H1 (cell line): ENCODE results near the gene CCNK. TPM values are rescaled to one million over a fixed set of nuclear protein-coding genes. Genes with fewer than 3 reads are reported as not detected.
A peak's percentile ranks its signal among the peaks of the same experiment; 100 is the strongest.

Experiments used
- CTCF ChIA-PET: fragments of 300-600 bp; sonication (Branson Sonifier 250); formaldehyde crosslinking; loops from one replicate; lab custom pipeline; 2021; ENCODE audit not compliant: partially characterized antibody; lab: Charles Lee
- POLR2A ChIA-PET: fragments of 300-600 bp; sonication (Branson Sonifier 250); formaldehyde crosslinking; loops from one replicate; lab custom pipeline; 2021; ENCODE audit warnings: inconsistent platforms; ENCODE audit not compliant: partially characterized antibody; lab: Charles Lee
- DNase-seq, 2 experiments: peaks; one replicate each; pipeline versions ENCODE4 v3.0.0 to v3.0.0-alpha.2; 2010 to 2022; ENCODE audit warnings: low spot score in 2 of 2, low read depth in 1 of 2, mixed read lengths in 1 of 2
- FAIRE-seq: peaks from 2 replicates; lab custom pipeline; 2011; peaks lifted over from hg19 to GRCh38; lab: Jason Lieb, UNC
- H2AFZ ChIP-seq: 2 replicates; pipeline ENCODE4 v1.8.1; 2012; ENCODE audit warnings: low read length, inconsistent platforms
- H2AK5ac ChIP-seq: 2 replicates; pipeline ENCODE4 v1.6.1; 2013; ENCODE audit warnings: low read depth, low read length
- H2BK120ac ChIP-seq: replicated peaks from 2 replicates; pipeline ENCODE3; 2013; ENCODE audit warnings: low read depth, low read length, inconsistent platforms
- H2BK12ac ChIP-seq: 2 replicates; pipeline ENCODE4 v1.6.1; 2013; ENCODE audit warnings: low read depth, low read length
- H2BK15ac ChIP-seq: 2 replicates; pipeline ENCODE4 v1.6.1; 2013; ENCODE audit warnings: low read length
- H2BK20ac ChIP-seq: 2 replicates; pipeline ENCODE4 v1.6.1; 2013; ENCODE audit warnings: low read length
- H2BK5ac ChIP-seq: 2 replicates; pipeline ENCODE4 v1.6.1; 2013; ENCODE audit warnings: low read depth, low read length
- H3K14ac ChIP-seq: 2 replicates; pipeline ENCODE4 v1.6.1; 2013; ENCODE audit warnings: inconsistent platforms; ENCODE audit not compliant: insufficient read length
- H3K18ac ChIP-seq: 2 replicates; pipeline ENCODE4 v1.6.1; 2013; ENCODE audit warnings: low read length; ENCODE audit errors: extremely low read depth
- H3K23ac ChIP-seq: 2 replicates; pipeline ENCODE4 v1.6.1; 2013; ENCODE audit warnings: inconsistent platforms; ENCODE audit not compliant: insufficient read length
- H3K23me2 ChIP-seq: 2 replicates; pipeline ENCODE4 v1.6.1; 2013; ENCODE audit warnings: low read depth, low read length
- H3K27ac ChIP-seq: 2 replicates; pipeline ENCODE4 v1.6.1; 2011; ENCODE audit warnings: low read depth, low read length, inconsistent platforms
- H3K27me3 ChIP-seq, 4 experiments: replicated peaks in 1 of 4; 1 replicate in 1 of 4; 2 replicates in 3 of 4; pipeline versions ENCODE4 v1.6.1 to v1.8.1; 2011 to 2013; ENCODE audit warnings: low read length in 3 of 4, mild to moderate bottlenecking in 3 of 4, inconsistent platforms in 2 of 4, mixed read lengths in 2 of 4, moderate library complexity in 1 of 4; ENCODE audit not compliant: control insufficient read depth in 3 of 4, insufficient read depth in 3 of 4; ENCODE audit errors: extremely low read depth in 1 of 4
- H3K36me3 ChIP-seq, 4 experiments: 2 replicates each; pipeline versions ENCODE4 v1.6.1 to v1.8.1; 2011 to 2013; ENCODE audit warnings: mild to moderate bottlenecking in 4 of 4, low read length in 3 of 4, moderate library complexity in 2 of 4, control low read depth in 1 of 4, inconsistent platforms in 1 of 4; ENCODE audit not compliant: insufficient read depth in 4 of 4, control insufficient read depth in 2 of 4
- H3K4ac ChIP-seq: replicated peaks from 2 replicates; pipeline ENCODE3; 2013; ENCODE audit warnings: low read length, low read depth, mixed read lengths, inconsistent platforms; ENCODE audit not compliant: insufficient read length
- H3K4me1 ChIP-seq, 4 experiments: replicated peaks in 1 of 4; 1 replicate in 1 of 4; 2 replicates in 3 of 4; pipeline versions ENCODE4 v1.6.1 to v1.8.1; 2011 to 2013; ENCODE audit warnings: low read length in 3 of 4, inconsistent platforms in 2 of 4, mixed read lengths in 1 of 4; ENCODE audit not compliant: insufficient read depth in 4 of 4, control insufficient read depth in 3 of 4
- H3K4me2 ChIP-seq, 2 experiments: 2 replicates each; pipeline versions ENCODE4 v1.6.1 to v1.8.1; 2011 to 2013; ENCODE audit warnings: low read depth in 2 of 2, low read length in 2 of 2, control low read depth in 1 of 2, inconsistent platforms in 1 of 2, mild to moderate bottlenecking in 1 of 2; ENCODE audit not compliant: insufficient read depth in 1 of 2
- H3K4me3 ChIP-seq, 4 experiments: fragments of 200-600, 300-600 bp in 1 of 4; sonication (generic), shearing (Covaris generic), sonication (Bioruptor Twin) in 1 of 4; 2 replicates each; pipeline versions ENCODE4 v1.5.1 to v1.8.1; 2011 to 2016; ENCODE audit warnings: low read length in 4 of 4, low read depth in 3 of 4, control low read depth in 2 of 4, inconsistent platforms in 2 of 4, mild to moderate bottlenecking in 2 of 4, mixed read lengths in 1 of 4, moderate library complexity in 1 of 4; ENCODE audit not compliant: insufficient read depth in 2 of 4; ENCODE audit errors: extremely low read depth in 1 of 4
- H3K56ac ChIP-seq: replicated peaks from 2 replicates; pipeline ENCODE3; 2013; ENCODE audit warnings: low read depth, mild to moderate bottlenecking, mixed read lengths, low read length, inconsistent platforms; ENCODE audit not compliant: insufficient read length
- H3K79me1 ChIP-seq: 2 replicates; pipeline ENCODE4 v1.6.1; 2013; ENCODE audit warnings: low read depth, low read length, control low read depth
- H3K79me2 ChIP-seq, 2 experiments: 2 replicates each; pipeline versions ENCODE4 v1.6.1 to v1.8.1; 2012 to 2013; ENCODE audit warnings: low read length in 2 of 2, mild to moderate bottlenecking in 2 of 2, inconsistent platforms in 1 of 2; ENCODE audit not compliant: insufficient read depth in 2 of 2, control insufficient read depth in 1 of 2
- H3K9ac ChIP-seq, 4 experiments: replicated peaks in 1 of 4; 1 replicate in 1 of 4; 2 replicates in 3 of 4; pipeline versions ENCODE4 v1.6.1 to v1.8.1; 2011 to 2013; ENCODE audit warnings: low read depth in 3 of 4, low read length in 3 of 4, control low read depth in 2 of 4, mild to moderate bottlenecking in 2 of 4, moderate library complexity in 2 of 4, inconsistent platforms in 1 of 4; ENCODE audit errors: extremely low read depth in 1 of 4
- H3K9me3 ChIP-seq, 2 experiments: 2 replicates each; pipeline versions ENCODE4 v1.6.1 to v1.8.1; 2012 to 2013; ENCODE audit warnings: mild to moderate bottlenecking in 2 of 2, moderate library complexity in 2 of 2, control low read depth in 1 of 2, inconsistent platforms in 1 of 2, low read depth in 1 of 2, low read length in 1 of 2, mixed read lengths in 1 of 2; ENCODE audit not compliant: insufficient read depth in 2 of 2
- H4K20me1 ChIP-seq, 2 experiments: replicated peaks in 1 of 2; 2 replicates each; pipeline versions ENCODE3 to v1.8.1; 2011 to 2013; ENCODE audit warnings: inconsistent platforms in 2 of 2, low read length in 2 of 2, mild to moderate bottlenecking in 1 of 2; ENCODE audit not compliant: insufficient read depth in 2 of 2, control insufficient read depth in 1 of 2
- H4K5ac ChIP-seq: 2 replicates; pipeline ENCODE4 v1.6.1; 2013; ENCODE audit warnings: low read length, low read depth, mixed read lengths, inconsistent platforms; ENCODE audit not compliant: insufficient read length
- H4K8ac ChIP-seq: 2 replicates; pipeline ENCODE4 v1.8.0; 2013; ENCODE audit warnings: mild to moderate bottlenecking, moderate library complexity, low read length, inconsistent platforms; ENCODE audit not compliant: insufficient read depth; ENCODE audit errors: extremely low read depth
- H4K91ac ChIP-seq: replicated peaks from 2 replicates; pipeline ENCODE3; 2013; ENCODE audit warnings: low read length, mixed read lengths, inconsistent platforms; ENCODE audit not compliant: insufficient read length
- BACH1 ChIP-seq: IDR thresholded peaks from 2 replicates; pipeline ENCODE4 v1.6.1; 2012; ENCODE audit warnings: low read length, improper control_type of control experiment
- CBX5 ChIP-seq: fragments of 300-800, 300-1000 bp; sonication (generic); IDR thresholded peaks from 2 replicates; pipeline ENCODE4 v1.7.1; 2016; ENCODE audit warnings: antibody characterized with exemption, low read length, low read depth
- CREB1 ChIP-seq: IDR thresholded peaks from 2 replicates; pipeline ENCODE4 v1.6.1; 2012; ENCODE audit warnings: inconsistent platforms
- EP300 ChIP-seq, 2 experiments: IDR thresholded peaks; 1 replicate in 1 of 2; 2 replicates in 1 of 2; pipeline ENCODE4 v1.6.1; 2011 to 2012; ENCODE audit warnings: low read depth in 2 of 2, low read length in 2 of 2, mild to moderate bottlenecking in 2 of 2, borderline replicate concordance in 1 of 2, inconsistent platforms in 1 of 2, moderate library complexity in 1 of 2
- JUND ChIP-seq: IDR thresholded peaks from 2 replicates; pipeline ENCODE4 v1.6.1; 2011; ENCODE audit warnings: mild to moderate bottlenecking, improper control_type of control experiment, low read length
- MAX ChIP-seq: IDR thresholded peaks from 2 replicates; pipeline ENCODE4 v1.6.1; 2012; ENCODE audit warnings: inconsistent platforms
- PHF8 ChIP-seq: fragments of 200-600 bp; sonication (generic); conservative IDR thresholded peaks from 2 replicates; pipeline ENCODE4 v1.7.1; 2012; ENCODE audit warnings: low read depth, mild to moderate bottlenecking, inconsistent platforms, low read length, moderate library complexity
- POU5F1 ChIP-seq: IDR thresholded peaks from 2 replicates; pipeline ENCODE4 v1.6.1; 2011; ENCODE audit warnings: low read depth, mild to moderate bottlenecking, low read length, moderate library complexity
- SIRT6 ChIP-seq: IDR thresholded peaks from one replicate; pipeline ENCODE4 v1.7.1; 2012; ENCODE audit warnings: low read length, inconsistent platforms
- SIX5 ChIP-seq: IDR thresholded peaks from 2 replicates; pipeline ENCODE4 v1.6.1; 2011; ENCODE audit warnings: mild to moderate bottlenecking, low read depth, low read length
- TAF7 ChIP-seq: optimal IDR thresholded peaks from 2 replicates; pipeline ENCODE3; 2011; ENCODE audit warnings: low read depth, mild to moderate bottlenecking, inconsistent platforms, low read length, moderate library complexity, borderline replicate concordance
- WGBS, 2 experiments: shearing (Covaris generic) in 1 of 2; methylation state at CpG; one replicate each; pipeline versions ENCODE4 v1.1.6 to v1.1.7; 2013 to 2015; ENCODE audit warnings: low lambda C conversion rate in 2 of 2, mixed read lengths in 2 of 2, inconsistent platforms in 1 of 2, low coverage in 1 of 2, missing lambda C conversion rate in 1 of 2; ENCODE audit not compliant: insufficient replicate concordance in 2 of 2, insufficient coverage in 1 of 2, insufficient read length in 1 of 2; ENCODE audit errors: extremely low coverage in 1 of 2, missing lambda C conversion rate in 1 of 2; 5-methylcytosine and 5-hydroxymethylcytosine counted together
- polyA plus RNA-seq, 7 experiments: library from polyadenylated mRNA; depleted of rRNA in 3 of 7; stranded (reverse) in 5 of 7; unstranded in 2 of 7; fragments of >200 nt in 5 of 7; fragments of 200-250 nt in 2 of 7; gene quantifications; 1 replicate in 5 of 7; 2 replicates in 1 of 7; 4 replicates in 1 of 7; pipeline versions ENCODE4 v1.2.1 to v1.2.3, GENCODE V29; 2011 to 2013; ENCODE audit warnings: missing spikeins in 2 of 7, mixed read lengths in 2 of 7
- total RNA-seq: library from RNA; stranded (reverse); fragmentation: NEBNext Ultra II Directional; extraction: Animal tissue kit (Norgen Biotek cat#: 25700); gene quantifications from 2 replicates; pipeline ENCODE4 v1.2.1, GENCODE V29; 2021

The CCNK gene
- total and polyA plus RNA-seq, 2 of the 8 experiments (the other 6 are each of a cell fraction or from before 2014, with no cell fraction given) = 10.7 to 82.7 TPM

GRCh38 chr14:99521176-99522024 is 40.2 kb downstream of the CCNK start:
- Histone ChIP-seq H2BK5ac (peak overlapping the region; percentile 75; the same call in 1 of the 2 replicates), H3K14ac (no peak overlapping the region), H4K5ac (no peak overlapping the region), H3K23ac (no peak overlapping the region), H3K79me1 (peaks cover 6% of the 10 kb centered on the region; the same call in 1 of the 2 replicates), H2BK15ac (peak overlapping the region; percentile 46; the same call in 1 of the 2 replicates), H3K27ac (no peak overlapping the region), H3K56ac (no peak overlapping the region), H2AFZ (no peak overlapping the region), H3K36me3 (no peaks in the 10 kb centered on the region; a peak in 1 of 8 replicates), H2BK20ac (0 out of 2 replicates have a peak overlapping the region, but pooled peaks have one; percentile 61), H4K8ac (peak overlapping the region; percentile 3; the same call in 1 of the 2 replicates), H2AK5ac (peak overlapping the region; percentile 75), H4K20me1 (peaks cover 3 to 5% of the 10 kb centered on the region in 2 experiments), H3K9ac (0 out of 7 replicates have a peak overlapping the region, but pooled peaks of 1 of the 4 experiments have one; percentile 8), H3K4me3 (no peak overlapping the region), H3K9me3 (no peaks in the 10 kb centered on the region), H3K4me1 (peaks cover 11 to 37% (median 30%) of the 10 kb centered on the region in 4 experiments), H3K4ac (no peak overlapping the region), H4K91ac (peak overlapping the region; percentile 52), H2BK12ac (no peak overlapping the region), H3K27me3 (no peaks in the 10 kb centered on the region), H3K18ac (no peak overlapping the region; the same call in 1 of the 2 replicates), H3K4me2 (no peak overlapping the region), H2BK120ac (no peak overlapping the region), H3K79me2 (peaks cover 0 to 2% of the 10 kb centered on the region in 2 experiments; a peak in 1 of 4 replicates), H3K23me2 (0 out of 2 replicates have a peak, but pooled peaks cover 2% of the 10 kb centered on the region)
- FAIRE-seq (no peak), DNase-seq (no peak)
- POLR2A ChIA-PET = interaction anchor here (1.0 kb wide), 1 partner anchor 43 kb away, joined by 3 read pairs; no protein-coding TSS in a partner anchor
- CTCF ChIA-PET = interaction anchor here (0.7 to 2.7 kb wide), 16 partner anchors 13 to 161 kb away, joined by 3 to 18 read pairs (median 4); no protein-coding TSS in a partner anchor
- WGBS, 2 experiments = 93% methylated on average over 24 of the region's 25 CpGs; no CpG with 5 or more reads in 1 of the 2 experiments
- no peak for TF ChIP-seq MAX
- no peak for TF ChIP-seq PHF8
- TF ChIP-seq EP300 (IDR thresholded peaks at IDR 0.05; ENCODE audit: borderline replicate concordance in 1 of 2, low read depth in 2 of 2, low read length in 2 of 2) = no peak
- TF ChIP-seq CBX5 = no peak
- no peak for TF ChIP-seq SIRT6
- no peak for TF ChIP-seq CREB1
- TF ChIP-seq JUND = no peak
- no peak for TF ChIP-seq TAF7
- TF ChIP-seq BACH1 = no peak
- TF ChIP-seq POU5F1 = no peak
- no peak for TF ChIP-seq SIX5
